ENCODE measurements around the gene ZNF280D.

The ZNF280D gene

DNA sequence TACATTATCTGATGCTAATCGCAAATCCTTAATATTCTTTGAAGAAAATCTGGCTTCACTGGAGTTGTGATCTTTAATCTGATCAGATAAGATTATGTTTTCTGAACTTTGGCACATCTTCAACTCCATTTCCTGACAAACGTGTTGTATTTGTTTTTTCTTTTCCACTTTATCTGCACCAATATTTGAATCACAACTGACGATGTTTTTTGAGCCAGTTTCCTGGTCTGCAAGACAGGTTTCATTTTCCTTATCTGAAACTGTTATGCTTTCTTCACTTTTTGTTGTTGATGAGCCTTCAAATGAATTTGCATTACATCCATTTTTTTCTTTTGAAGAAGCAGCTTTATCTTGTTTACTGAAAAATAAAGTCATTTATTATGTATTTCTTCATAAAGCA is 101.5 kb downstream of the ZNF280D start:
- Histone ChIP-seq H3K27ac (ENCODE audit: low read depth, low read length) (no peak overlapping the region), H3K36me3 (ENCODE audit: control insufficient read depth, insufficient read depth, low read length) (no peaks in the 10 kb centered on the region), H3K9me3 (ENCODE audit: control insufficient read depth, insufficient read depth, low read depth, low read length) (no peaks in the 10 kb centered on the region), H3K9ac (ENCODE audit: low read length) (no peak overlapping the region), H3K27me3 (ENCODE audit: control insufficient read depth, insufficient read depth, low read length) (no peaks in the 10 kb centered on the region), H3K4me3 (ENCODE audit: low read depth, low read length) (no peak overlapping the region), H3K4me1 (ENCODE audit: control insufficient read depth, insufficient read depth, low read length) (no peaks in the 10 kb centered on the region)

DNA sequence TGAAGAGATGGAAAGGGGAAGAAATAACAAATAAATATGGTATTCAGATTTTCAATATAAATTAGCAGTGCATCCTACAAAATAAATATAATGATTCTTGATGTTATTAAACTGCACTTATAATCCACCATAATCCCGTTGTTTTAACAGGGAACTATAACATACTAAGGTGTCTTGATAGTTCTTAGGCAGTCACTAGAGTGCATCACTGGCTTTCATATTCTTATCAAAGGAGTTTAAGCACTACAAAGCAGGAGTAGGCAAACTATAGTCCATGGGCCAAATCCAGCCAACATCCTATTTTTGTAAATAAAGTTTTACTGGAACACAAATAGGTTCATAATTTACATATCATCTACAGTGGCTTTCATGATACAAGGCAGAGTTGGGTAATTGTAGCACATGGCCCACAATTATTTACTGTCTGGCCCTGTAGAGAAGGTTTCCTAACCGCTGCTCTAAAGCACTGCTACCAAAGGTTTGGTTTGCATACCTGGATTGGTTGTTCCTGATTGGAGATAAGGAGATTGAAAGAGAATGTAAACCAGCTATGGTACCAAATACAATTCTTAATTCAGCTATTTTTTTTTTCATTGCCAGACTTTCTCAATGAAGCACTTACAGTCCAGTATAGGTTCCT is 104.3 kb downstream of the ZNF280D start:
- Histone ChIP-seq H3K36me3 (ENCODE audit: control insufficient read depth, insufficient read depth, low read length) (no peaks in the 10 kb centered on the region), H3K4me1 (ENCODE audit: control insufficient read depth, insufficient read depth, low read length) (no peaks in the 10 kb centered on the region), H3K9ac (ENCODE audit: low read length) (no peak overlapping the region), H3K27ac (ENCODE audit: low read depth, low read length) (no peak overlapping the region), H3K4me3 (ENCODE audit: low read depth, low read length) (no peak overlapping the region), H3K9me3 (ENCODE audit: control insufficient read depth, insufficient read depth, low read depth, low read length) (no peaks in the 10 kb centered on the region), H3K27me3 (ENCODE audit: control insufficient read depth, insufficient read depth, low read length) (no peaks in the 10 kb centered on the region)

DNA sequence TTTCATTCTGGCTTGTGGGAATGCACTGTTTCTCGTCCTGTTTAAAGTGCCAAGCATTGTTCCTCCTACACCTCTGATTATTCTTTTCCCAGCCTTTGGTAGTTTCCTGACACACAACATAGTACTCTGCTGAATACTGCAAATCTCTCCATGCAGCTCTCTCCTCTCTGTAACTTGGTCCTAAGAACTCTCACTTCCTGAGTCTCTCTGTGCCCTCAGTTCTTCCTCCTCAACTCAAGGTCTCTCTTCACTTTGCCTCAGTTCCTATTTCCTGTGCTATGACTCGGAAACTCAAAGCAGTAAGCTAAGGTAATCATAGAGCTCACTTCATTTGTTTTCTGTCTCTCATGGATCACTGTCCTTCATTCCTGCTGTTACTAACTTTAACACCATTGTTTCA is 113.4 kb downstream of the ZNF280D start:
- Histone ChIP-seq H3K27ac (ENCODE audit: low read depth, low read length) (no peak overlapping the region), H3K4me1 (ENCODE audit: control insufficient read depth, insufficient read depth, low read length) (no peaks in the 10 kb centered on the region), H3K9me3 (ENCODE audit: control insufficient read depth, insufficient read depth, low read depth, low read length) (no peaks in the 10 kb centered on the region), H3K4me3 (ENCODE audit: low read depth, low read length) (no peak overlapping the region), H3K36me3 (ENCODE audit: control insufficient read depth, insufficient read depth, low read length) (no peaks in the 10 kb centered on the region), H3K9ac (ENCODE audit: low read length) (no peak overlapping the region), H3K27me3 (ENCODE audit: control insufficient read depth, insufficient read depth, low read length) (no peaks in the 10 kb centered on the region)

DNA sequence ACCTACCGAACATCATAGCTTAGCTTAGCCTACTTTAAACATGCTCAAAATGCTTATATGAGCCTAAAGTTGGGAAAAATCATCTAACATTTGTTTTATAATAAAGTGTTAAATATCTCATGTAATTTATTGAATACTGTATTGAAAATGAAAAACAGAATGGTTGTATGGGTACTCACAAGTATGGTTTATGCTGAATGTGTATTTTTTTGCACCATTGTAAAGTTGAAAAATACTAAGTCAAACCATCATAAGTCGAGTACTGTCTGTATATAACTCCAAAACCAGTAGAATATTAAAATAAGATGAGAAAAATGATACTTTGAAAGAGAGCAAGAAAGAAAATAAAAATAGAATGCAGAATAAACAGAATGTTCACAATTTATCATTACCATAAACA is 115.7 kb downstream of the ZNF280D start:
- Histone ChIP-seq H3K27ac (ENCODE audit: low read depth, low read length) (no peak overlapping the region), H3K4me1 (ENCODE audit: control insufficient read depth, insufficient read depth, low read length) (no peaks in the 10 kb centered on the region), H3K4me3 (ENCODE audit: low read depth, low read length) (no peak overlapping the region), H3K36me3 (ENCODE audit: control insufficient read depth, insufficient read depth, low read length) (no peaks in the 10 kb centered on the region), H3K9me3 (ENCODE audit: control insufficient read depth, insufficient read depth, low read depth, low read length) (no peaks in the 10 kb centered on the region), H3K27me3 (ENCODE audit: control insufficient read depth, insufficient read depth, low read length) (no peaks in the 10 kb centered on the region), H3K9ac (ENCODE audit: low read length) (no peak overlapping the region)

DNA sequence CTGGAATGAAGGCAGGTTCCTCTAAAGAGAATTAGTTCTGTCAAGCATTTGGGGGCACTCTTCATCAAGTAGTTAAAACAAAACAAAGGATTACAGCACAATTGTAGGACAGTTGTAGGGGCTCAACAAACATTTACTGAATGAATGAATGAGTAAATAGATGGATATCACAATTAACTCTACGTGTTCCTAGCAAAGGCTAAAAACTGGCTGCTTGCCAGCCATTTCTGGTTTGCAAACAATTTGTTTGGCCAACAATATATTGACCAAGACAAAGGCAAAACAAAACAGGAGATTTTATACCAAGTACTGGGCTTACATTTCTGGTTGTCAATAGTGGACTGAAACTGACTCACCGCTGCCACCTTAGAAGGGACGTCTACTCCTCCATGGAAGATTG is 116.8 kb downstream of the ZNF280D start:
- Histone ChIP-seq H3K27ac (ENCODE audit: low read depth, low read length) (no peak overlapping the region), H3K27me3 (ENCODE audit: control insufficient read depth, insufficient read depth, low read length) (no peaks in the 10 kb centered on the region), H3K4me1 (ENCODE audit: control insufficient read depth, insufficient read depth, low read length) (no peaks in the 10 kb centered on the region), H3K9me3 (ENCODE audit: control insufficient read depth, insufficient read depth, low read depth, low read length) (no peaks in the 10 kb centered on the region), H3K9ac (ENCODE audit: low read length) (no peak overlapping the region), H3K36me3 (ENCODE audit: control insufficient read depth, insufficient read depth, low read length) (no peaks in the 10 kb centered on the region), H3K4me3 (ENCODE audit: low read depth, low read length) (no peak overlapping the region)

DNA sequence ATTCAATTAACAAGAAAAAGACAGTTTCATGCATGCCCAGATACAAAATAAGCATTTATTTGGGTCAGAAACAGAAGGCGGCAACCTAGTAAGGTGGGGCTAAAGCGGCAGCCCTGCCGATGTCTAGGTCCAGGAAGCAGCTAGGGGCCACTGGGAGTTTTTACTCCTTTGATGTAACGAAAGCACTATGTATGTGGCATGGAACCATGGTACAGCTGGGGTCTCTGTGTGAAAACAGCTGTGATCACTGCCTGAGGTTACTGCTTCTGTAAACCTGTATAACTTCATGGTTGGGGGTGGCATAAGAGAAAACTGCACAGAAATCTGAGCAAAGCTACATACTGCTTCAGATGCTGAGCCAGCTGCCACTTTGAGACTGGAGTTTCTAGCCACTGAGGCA is 119.5 kb downstream of the ZNF280D start:
- Histone ChIP-seq H3K9me3 (ENCODE audit: control insufficient read depth, insufficient read depth, low read depth, low read length) (no peaks in the 10 kb centered on the region), H3K4me3 (ENCODE audit: low read depth, low read length) (no peak overlapping the region), H3K9ac (ENCODE audit: low read length) (no peak overlapping the region), H3K4me1 (ENCODE audit: control insufficient read depth, insufficient read depth, low read length) (no peaks in the 10 kb centered on the region), H3K36me3 (ENCODE audit: control insufficient read depth, insufficient read depth, low read length) (no peaks in the 10 kb centered on the region), H3K27me3 (ENCODE audit: control insufficient read depth, insufficient read depth, low read length) (no peaks in the 10 kb centered on the region), H3K27ac (ENCODE audit: low read depth, low read length) (no peak overlapping the region)

DNA sequence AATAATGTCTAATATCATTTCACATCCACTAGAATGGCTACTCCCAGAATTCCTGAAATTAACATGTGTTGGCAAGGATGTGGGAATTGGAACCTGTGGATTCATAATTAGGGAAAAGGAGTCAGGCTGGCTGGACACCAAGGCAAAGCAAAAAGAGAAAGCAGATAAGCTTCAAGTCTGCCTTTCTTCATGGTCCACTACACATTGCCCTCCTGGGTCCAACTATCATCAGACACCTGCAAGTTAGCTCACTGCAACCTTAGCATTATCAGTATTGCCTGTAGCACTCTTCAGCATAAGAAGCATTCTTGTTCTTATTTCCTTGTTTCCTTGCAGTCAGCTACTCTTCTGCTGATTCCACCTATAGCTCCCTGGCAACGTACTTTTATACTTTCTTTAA is 124.3 kb downstream of the ZNF280D start:
- no peaks in the 10 kb centered on the region for H3K27me3 ChIP-seq (ENCODE audit: control insufficient read depth, insufficient read depth, low read length)
- no peak overlapping the region for H3K4me3 ChIP-seq (ENCODE audit: low read depth, low read length)
- H3K27ac ChIP-seq (ENCODE audit: low read depth, low read length): no peak overlapping the region
- H3K9me3 ChIP-seq (ENCODE audit: control insufficient read depth, insufficient read depth, low read depth, low read length): no peaks in the 10 kb centered on the region
- H3K4me1 ChIP-seq (ENCODE audit: control insufficient read depth, insufficient read depth, low read length): no peaks in the 10 kb centered on the region
- H3K9ac ChIP-seq (ENCODE audit: low read length): no peak overlapping the region
- no peaks in the 10 kb centered on the region for H3K36me3 ChIP-seq (ENCODE audit: control insufficient read depth, insufficient read depth, low read length)

DNA sequence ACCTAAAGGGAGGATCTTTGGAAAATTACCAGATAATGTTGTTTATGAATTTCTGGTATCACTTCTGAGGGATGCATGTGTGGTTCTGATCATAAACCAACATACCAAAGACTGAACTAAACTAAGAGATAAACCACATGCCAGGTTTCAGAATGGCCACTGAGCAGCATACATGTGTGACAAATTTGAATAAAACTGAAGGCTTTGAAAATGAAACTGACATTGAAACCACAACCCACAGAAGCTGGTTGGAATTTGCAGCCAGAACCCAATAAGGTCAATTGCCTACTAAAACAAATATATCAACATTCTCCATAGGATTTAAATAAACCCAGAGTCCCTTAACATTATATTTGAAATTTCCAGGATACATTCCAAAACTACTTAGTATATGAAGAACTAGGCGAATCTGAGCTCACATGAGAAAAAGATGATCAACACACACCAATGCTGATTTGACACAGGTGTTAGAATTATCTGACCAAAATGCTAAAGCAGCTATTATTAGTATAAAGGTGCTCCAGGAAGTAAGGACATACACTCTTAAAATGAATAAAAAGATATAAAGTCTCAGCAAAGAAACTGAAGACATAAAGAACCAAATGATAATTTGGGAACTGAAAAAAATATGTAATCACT is 125.0 kb downstream of the ZNF280D start:
- H3K9ac ChIP-seq (ENCODE audit: low read length): no peak overlapping the region
- H3K27me3 ChIP-seq (ENCODE audit: control insufficient read depth, insufficient read depth, low read length): no peaks in the 10 kb centered on the region
- no peaks in the 10 kb centered on the region; the same call in 1 of the 2 replicates for H3K9me3 ChIP-seq (ENCODE audit: control insufficient read depth, insufficient read depth, low read depth, low read length)
- H3K4me1 ChIP-seq (ENCODE audit: control insufficient read depth, insufficient read depth, low read length): no peaks in the 10 kb centered on the region
- H3K36me3 ChIP-seq (ENCODE audit: control insufficient read depth, insufficient read depth, low read length): no peaks in the 10 kb centered on the region
- H3K27ac ChIP-seq (ENCODE audit: low read depth, low read length): no peak overlapping the region
- H3K4me3 ChIP-seq (ENCODE audit: low read depth, low read length): no peak overlapping the region

DNA sequence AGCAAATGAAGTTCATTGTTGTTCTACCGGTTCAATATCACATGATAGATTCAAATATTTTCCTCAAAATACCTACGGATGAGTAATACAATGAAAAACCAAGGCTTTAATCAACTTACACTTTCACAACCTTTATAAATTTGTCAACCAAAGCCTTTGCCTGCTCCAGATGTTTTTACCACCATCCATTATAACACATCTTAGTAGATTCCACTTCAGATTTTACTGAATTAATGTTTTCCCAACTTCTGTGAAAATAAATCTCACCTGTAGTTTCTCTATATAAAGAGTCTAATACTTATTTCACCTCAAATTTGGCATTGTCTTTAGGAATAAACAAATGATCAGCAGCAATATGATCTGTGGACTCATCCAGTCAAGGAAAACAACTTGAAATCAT is 131.1 kb downstream of the ZNF280D start:
- Histone ChIP-seq H3K9ac (ENCODE audit: low read length) (no peak overlapping the region), H3K9me3 (ENCODE audit: control insufficient read depth, insufficient read depth, low read depth, low read length) (peaks cover 12% of the 10 kb centered on the region), H3K4me3 (ENCODE audit: low read depth, low read length) (no peak overlapping the region), H3K27ac (ENCODE audit: low read depth, low read length) (no peak overlapping the region), H3K4me1 (ENCODE audit: control insufficient read depth, insufficient read depth, low read length) (no peaks in the 10 kb centered on the region), H3K27me3 (ENCODE audit: control insufficient read depth, insufficient read depth, low read length) (no peaks in the 10 kb centered on the region), H3K36me3 (ENCODE audit: control insufficient read depth, insufficient read depth, low read length) (no peaks in the 10 kb centered on the region)

DNA sequence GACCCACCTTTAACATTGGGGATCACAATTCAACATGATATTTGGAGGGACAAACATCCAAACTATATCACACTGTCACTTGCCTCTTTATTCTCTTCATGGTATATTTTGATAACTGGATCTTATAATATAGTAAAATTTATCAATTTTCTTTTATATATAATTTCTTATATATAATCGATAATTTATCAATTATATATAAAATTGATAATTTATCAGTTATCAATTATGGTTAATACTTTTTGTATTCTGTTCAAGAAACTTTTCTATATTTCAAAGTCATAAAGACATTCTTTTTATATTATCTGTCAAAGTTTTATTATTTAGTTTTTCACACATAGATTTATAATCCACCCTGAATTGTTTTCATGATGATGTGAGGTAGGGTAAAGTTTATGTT is 132.9 kb downstream of the ZNF280D start:
- Histone ChIP-seq H3K9ac (ENCODE audit: low read length) (no peak overlapping the region), H3K4me1 (ENCODE audit: control insufficient read depth, insufficient read depth, low read length) (no peaks in the 10 kb centered on the region), H3K9me3 (ENCODE audit: control insufficient read depth, insufficient read depth, low read depth, low read length) (peaks cover 12% of the 10 kb centered on the region), H3K27ac (ENCODE audit: low read depth, low read length) (no peak overlapping the region), H3K4me3 (ENCODE audit: low read depth, low read length) (no peak overlapping the region), H3K36me3 (ENCODE audit: control insufficient read depth, insufficient read depth, low read length) (no peaks in the 10 kb centered on the region), H3K27me3 (ENCODE audit: control insufficient read depth, insufficient read depth, low read length) (no peaks in the 10 kb centered on the region)

DNA sequence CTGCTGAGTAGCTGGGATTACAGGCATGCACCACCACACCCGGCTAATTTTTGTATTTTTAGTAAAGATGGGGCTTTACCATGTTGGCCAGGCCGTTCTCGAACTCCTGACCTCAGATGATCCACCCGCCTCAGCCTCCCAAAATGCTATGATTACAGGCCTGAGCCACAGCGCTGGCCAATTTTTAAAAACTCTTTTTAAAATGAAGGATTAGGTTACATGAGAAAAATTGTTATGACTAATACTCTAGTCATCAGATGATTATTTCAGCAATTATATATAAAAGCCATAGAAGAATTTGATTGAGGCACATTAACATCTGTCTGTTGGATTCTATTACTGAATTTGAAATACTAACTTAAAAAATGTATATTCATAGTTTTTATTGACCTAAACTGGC is 134.3 kb downstream of the ZNF280D start:
- Histone ChIP-seq H3K4me3 (ENCODE audit: low read depth, low read length) (no peak overlapping the region), H3K9me3 (ENCODE audit: control insufficient read depth, insufficient read depth, low read depth, low read length) (peaks cover 12% of the 10 kb centered on the region)

More for the DNA sequence above, 134.3 kb downstream of the ZNF280D start:
- H3K27me3 ChIP-seq (ENCODE audit: control insufficient read depth, insufficient read depth, low read length): no peaks in the 10 kb centered on the region
- no peak overlapping the region for H3K9ac ChIP-seq (ENCODE audit: low read length)
- H3K36me3 ChIP-seq (ENCODE audit: control insufficient read depth, insufficient read depth, low read length): no peaks in the 10 kb centered on the region
- no peaks in the 10 kb centered on the region for H3K4me1 ChIP-seq (ENCODE audit: control insufficient read depth, insufficient read depth, low read length)
- no peak overlapping the region for H3K27ac ChIP-seq (ENCODE audit: low read depth, low read length)
